ENCODE data around the gene SUSD1. TPM values are rescaled to one million over a fixed set of nuclear protein-coding genes. Genes with fewer than 3 reads are reported as not detected.

Gene SUSD1
- total and polyA plus RNA-seq, 2 donors (not counting 3 experiments of a cell fraction or from before 2014, with no cell fraction given), result 33.1 to 37.8 TPM

DNA sequence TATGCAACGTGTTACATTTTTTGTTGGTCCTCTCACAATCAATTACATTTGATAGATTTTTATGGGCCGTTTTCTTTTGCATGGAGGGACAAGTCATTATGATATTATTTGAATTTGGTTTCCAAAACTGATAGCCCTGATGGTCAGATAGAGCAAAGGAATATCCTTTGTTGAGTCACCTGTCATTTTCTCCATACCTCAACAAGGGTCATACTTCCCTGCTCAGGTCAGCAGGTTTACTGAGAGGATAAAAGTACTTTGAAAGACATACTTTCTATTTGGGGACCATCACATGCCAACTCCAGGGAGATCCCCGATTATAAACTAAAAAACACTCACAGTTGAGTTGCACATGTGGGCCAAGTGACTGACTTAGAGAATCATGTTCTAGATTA, 132.9 kb downstream of the SUSD1 start:
- CTCF ChIA-PET, result interaction anchor here (0.8 to 1.7 kb wide), 6 partner anchors 12 to 146 kb away, joined by 3 to 8 read pairs (median 3); partner anchors contain the start of gene UGCG
- Histone ChIP-seq H3K4me2 (ENCODE audit: insufficient read depth, low read length) (peak overlapping the region; percentile 9), H3K9ac (replicated peaks; ENCODE audit: extremely low read depth, insufficient read depth, low read length) (peak overlapping the region; percentile 34)

More for the DNA sequence above, 132.9 kb downstream of the SUSD1 start:
- no peaks in the 10 kb centered on the region for H3K27me3 ChIP-seq (ENCODE audit: control insufficient read depth in 2 of 2, insufficient read depth in 2 of 2, low read length in 2 of 2)
- no peak for DNase-seq (ENCODE audit: low read depth, low spot score)
- no peaks in the 10 kb centered on the region for H4K20me1 ChIP-seq (replicated peaks; ENCODE audit: control insufficient read depth, extremely low read depth, insufficient read depth, low read length)
- H3K4me1 ChIP-seq (ENCODE audit: control insufficient read depth, extremely low read depth, insufficient read depth, low read length), result peaks cover 35% of the 10 kb centered on the region
- dilution Hi-C loops (cut with MboI; ENCODE audit: extremely low pct_ligation_motif_present, low sequenced_read_pairs), result no loop called here
- no peaks in the 10 kb centered on the region for H3K9me3 ChIP-seq (replicated peaks; ENCODE audit: control insufficient read depth, insufficient read depth, low read length)
- no peaks in the 10 kb centered on the region for H3K79me2 ChIP-seq (ENCODE audit: control insufficient read depth, insufficient read depth, low read length)
- peak overlapping the region; percentile 83 for H3K27ac ChIP-seq (ENCODE audit: insufficient read depth, low read depth, low read length)
- no peaks in the 10 kb centered on the region for H3K9me1 ChIP-seq (replicated peaks; ENCODE audit: control insufficient read depth, extremely low read depth, insufficient read depth, low read length)
- no peak for FAIRE-seq
- H3K36me3 ChIP-seq (ENCODE audit: control insufficient read depth in 2 of 2, extremely low read depth in 1 of 2, insufficient read depth in 2 of 2, low read length in 2 of 2), result no peaks in the 10 kb centered on the region
- H3K4me3 ChIP-seq (replicated peaks in 1 of 3; ENCODE audit: insufficient read depth in 1 of 3, low read depth in 1 of 3, low read length in 3 of 3), result no peak overlapping the region
- TF ChIP-seq, protein P1, sequence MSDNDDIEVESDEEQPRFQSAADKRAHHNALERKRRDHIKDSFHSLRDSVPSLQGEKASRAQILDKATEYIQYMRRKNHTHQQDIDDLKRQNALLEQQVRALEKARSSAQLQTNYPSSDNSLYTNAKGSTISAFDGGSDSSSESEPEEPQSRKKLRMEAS (IDR thresholded peaks at IDR 0.05; ENCODE audit: insufficient read depth, insufficient read length), result no peak
- TF ChIP-seq JUN (IDR thresholded peaks at IDR 0.05; ENCODE audit: borderline replicate concordance, insufficient read depth, insufficient read length, low read depth) (no peak), EZH2 (IDR thresholded peaks at IDR 0.05; ENCODE audit: borderline replicate concordance, low read depth, low read length, severe bottlenecking) (no peak), FOS (IDR thresholded peaks at IDR 0.05; ENCODE audit: borderline replicate concordance, insufficient read depth, low read length) (no peak), GATA2 (IDR thresholded peaks at IDR 0.05; ENCODE audit: insufficient read depth, insufficient read length, low read depth, low read length) (no peak), POLR2AphosphoS5 (IDR thresholded peaks at IDR 0.05; ENCODE audit: insufficient read depth, low read depth, low read length) (no peak), POLR2A (IDR thresholded peaks at IDR 0.05; ENCODE audit: low read depth, low read length) (no peak), MYC (IDR thresholded peaks at IDR 0.05; ENCODE audit: low read depth, low read length) (no peak)
- TF ChIP-seq, protein P2, sequence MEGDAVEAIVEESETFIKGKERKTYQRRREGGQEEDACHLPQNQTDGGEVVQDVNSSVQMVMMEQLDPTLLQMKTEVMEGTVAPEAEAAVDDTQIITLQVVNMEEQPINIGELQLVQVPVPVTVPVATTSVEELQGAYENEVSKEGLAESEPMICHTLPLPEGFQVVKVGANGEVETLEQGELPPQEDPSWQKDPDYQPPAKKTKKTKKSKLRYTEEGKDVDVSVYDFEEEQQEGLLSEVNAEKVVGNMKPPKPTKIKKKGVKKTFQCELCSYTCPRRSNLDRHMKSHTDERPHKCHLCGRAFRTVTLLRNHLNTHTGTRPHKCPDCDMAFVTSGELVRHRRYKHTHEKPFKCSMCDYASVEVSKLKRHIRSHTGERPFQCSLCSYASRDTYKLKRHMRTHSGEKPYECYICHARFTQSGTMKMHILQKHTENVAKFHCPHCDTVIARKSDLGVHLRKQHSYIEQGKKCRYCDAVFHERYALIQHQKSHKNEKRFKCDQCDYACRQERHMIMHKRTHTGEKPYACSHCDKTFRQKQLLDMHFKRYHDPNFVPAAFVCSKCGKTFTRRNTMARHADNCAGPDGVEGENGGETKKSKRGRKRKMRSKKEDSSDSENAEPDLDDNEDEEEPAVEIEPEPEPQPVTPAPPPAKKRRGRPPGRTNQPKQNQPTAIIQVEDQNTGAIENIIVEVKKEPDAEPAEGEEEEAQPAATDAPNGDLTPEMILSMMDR (IDR thresholded peaks at IDR 0.05; ENCODE audit: extremely low read depth in 1 of 2, insufficient read depth in 1 of 2, low read depth in 1 of 2, low read length in 2 of 2), result no peak
- BruUV-seq (replicated peaks), result TSS peak; percentile 91
- H2AFZ ChIP-seq (ENCODE audit: low read depth, low read length), result no peak overlapping the region
- intact Hi-C loops (cut with micrococcal nuclease), result loop anchor here (1.0 kb wide), 1 partner anchor 19 kb away; no protein-coding TSS in a partner anchor
- POLR2A ChIA-PET, result interaction anchor here (0.7 to 1.0 kb wide), 2 partner anchors 12 to 44 kb away, joined by 3 read pairs; no protein-coding TSS in a partner anchor

All from endothelial cell of umbilical vein (primary cell).